DLD1 (cell line): ENCODE measurements around the gene LAMB1.
"Not testable (repeated sequence)": the region's sequence is repeated elsewhere in the genome, so short reads cannot be mapped to it uniquely, and the experiment has no call there.

Source experiments
- in situ Hi-C: cut with HindIII; loops from 2 replicates; pipeline ENCODE4 v1.10.0; 2017; ENCODE audit warnings: low sequenced_read_pairs

Gene LAMB1

DNA sequence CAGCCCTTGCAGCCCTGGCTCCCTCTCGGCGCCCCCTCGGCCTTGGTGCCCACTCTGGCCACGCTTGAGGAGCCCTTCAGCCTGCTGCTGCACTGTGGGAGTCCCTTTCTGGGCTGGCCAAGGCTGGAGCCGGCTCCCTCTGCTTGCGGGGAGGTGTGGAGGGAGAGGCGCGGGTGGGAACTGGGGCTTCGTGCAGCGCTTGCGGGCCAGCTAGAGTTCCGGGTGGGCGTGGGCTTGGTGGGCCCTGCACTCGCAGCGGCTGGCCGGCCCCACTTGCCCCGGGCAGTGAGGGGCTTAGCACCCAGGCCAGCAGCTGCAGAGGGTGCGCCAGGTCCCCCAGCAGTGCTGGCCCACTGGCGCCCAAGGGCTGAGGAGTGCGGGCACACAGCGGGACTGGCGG lies 115.1 kb downstream of the LAMB1 start:
- in situ Hi-C loops = not testable (repeated sequence)

DNA sequence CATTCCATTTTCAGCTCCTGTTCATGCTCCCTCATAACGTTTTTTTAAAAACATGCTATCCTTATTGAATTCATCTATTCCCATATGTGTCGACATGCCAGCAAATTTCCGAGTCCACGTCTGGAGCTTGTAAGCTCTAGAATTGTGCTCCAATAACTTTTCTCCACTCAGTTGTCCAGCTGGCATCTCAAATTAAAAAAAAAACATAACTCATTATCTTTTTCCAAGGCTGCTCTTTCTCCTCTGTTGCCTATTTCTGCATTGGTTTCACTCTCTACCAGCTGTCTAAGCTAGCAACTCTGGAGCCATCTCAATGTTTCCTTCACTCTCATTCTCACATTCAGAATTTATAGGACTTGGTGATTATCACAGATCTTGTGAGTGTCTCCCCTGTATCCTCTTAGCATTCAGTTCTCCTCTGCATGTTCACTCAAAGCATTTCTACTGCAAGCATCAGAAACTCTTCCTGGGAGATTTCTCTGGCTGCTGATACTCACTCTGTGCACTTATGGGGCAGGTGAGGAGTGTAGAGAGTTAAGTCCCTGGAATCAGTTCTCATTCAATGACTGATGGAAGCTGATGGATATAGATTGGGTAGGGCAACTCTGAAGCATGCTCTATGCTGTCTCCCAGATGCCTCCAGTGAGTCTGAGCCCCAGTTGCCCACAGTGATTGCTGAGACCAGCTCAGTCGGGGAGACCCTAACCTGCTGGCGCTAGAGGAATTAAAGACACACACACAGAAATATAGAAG lies 118.7 kb downstream of the LAMB1 start:
- in situ Hi-C loops = no loop called here

- in situ Hi-C loops = no loop called here
Observed at GRCh38 chr7:107882766-107883165, 120.2 kb downstream of the LAMB1 start.

DNA sequence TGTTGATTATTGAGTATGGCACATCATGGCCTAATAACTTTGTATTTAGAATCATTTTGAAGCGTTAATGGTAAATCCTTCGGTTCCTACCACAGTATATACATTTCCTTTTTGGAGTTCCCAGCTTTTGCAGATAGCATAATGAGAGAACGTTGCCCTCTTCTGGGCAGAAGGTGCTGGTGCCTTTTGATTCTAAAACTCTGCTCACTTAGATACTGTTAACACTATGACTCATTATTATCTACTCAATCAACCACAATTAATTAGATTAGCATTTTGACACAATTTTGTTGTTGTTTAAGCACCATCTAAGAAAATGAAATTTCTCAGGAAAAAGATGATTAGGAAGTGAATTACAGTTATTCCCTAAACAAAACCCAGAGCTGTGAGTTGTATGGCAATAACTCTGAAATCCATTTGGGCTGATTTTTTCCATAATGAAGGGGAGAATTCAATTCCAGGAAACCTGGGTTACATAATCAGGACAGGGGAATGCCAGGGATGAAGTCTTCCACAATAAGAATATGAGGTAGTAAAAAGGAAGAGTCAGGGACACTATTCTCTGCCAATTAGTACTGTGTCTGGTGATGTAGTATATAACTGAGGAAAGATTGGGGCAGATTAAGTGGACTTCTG lies 123.4 kb downstream of the LAMB1 start:
- in situ Hi-C loops = no loop called here

DNA sequence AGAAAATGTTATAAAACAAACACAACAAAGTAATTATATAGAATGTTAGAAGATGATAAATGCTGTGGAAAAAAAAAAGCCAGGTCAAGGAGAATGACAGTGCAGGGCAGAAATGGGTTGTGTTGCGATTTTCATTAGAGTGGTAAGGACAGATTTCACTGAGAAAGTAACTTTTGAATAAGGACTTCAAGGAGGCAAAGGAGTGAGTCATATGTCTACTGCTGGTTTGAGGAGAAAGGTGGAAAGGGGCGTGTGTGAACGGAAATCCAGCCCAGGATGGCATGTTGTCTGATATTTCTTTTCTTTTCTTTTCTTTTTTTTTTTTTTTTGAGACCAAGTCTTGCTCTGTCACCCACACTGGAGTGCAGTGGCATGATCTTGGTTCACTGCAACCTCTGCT lies 124.3 kb downstream of the LAMB1 start:
- in situ Hi-C loops = no loop called here

GRCh38 chr7:107877731-107878382 lies 125.1 kb downstream of the LAMB1 start:
- in situ Hi-C loops = no loop called here

DNA sequence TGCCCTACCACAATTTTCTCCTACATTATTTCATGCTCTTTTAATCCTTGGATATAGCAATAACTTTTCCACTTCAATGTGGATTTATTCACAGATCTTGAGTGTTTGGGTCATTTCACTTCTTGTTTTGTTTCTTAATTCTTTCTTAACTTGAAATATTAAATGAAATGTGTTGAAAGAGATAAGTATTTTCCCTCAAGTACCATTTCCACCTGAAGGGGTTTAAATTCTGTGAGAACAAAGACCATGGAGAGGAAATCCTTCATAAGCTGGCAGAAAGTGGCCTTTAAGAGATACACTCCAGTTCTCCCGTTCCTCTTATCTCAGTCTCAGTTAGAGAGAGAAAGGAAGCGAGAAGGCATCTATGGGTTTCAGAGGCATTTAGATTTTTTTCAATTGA lies 126.0 kb downstream of the LAMB1 start:
- in situ Hi-C loops = no loop called here

DNA sequence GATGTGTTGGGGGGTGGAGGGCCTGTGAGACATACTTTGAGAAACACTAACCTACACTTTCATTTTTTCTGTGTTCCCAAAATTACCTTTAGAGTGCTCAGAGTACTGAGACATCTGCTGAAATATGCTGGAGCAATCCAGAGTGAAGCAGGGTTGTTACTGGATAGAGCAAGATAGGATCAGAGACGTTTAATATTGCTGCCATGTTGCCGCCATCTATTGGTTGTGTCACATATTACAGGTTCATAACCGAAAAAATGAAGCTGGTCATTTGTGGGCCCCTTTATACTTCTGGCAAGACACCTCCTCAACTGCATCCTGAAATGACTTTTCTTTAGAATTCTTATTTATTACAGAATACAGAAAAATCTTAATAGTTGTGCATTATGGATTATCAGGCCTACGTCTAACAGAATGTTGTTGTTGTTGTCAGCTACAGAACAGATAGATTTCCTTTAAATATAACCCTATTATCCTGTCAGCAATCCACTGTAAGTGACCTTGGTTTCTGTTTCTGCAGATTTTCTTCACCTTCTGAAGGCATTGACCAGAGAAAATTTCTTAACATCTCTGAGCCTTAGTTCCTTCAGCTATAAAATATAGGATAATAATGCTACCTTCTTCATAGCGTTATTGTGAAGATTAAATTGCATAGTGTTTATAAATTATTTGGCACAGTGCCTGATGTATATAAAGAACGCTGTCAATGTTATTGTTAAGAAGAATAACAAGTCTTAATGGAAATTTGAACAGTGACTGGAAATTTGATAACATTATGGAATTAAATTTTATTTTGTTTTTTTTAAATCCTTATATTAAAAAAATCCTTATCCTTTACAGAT lies 128.1 kb downstream of the LAMB1 start:
- in situ Hi-C loops = no loop called here

- in situ Hi-C loops = no loop called here
Observed at GRCh38 chr7:107874111-107874510, 128.8 kb downstream of the LAMB1 start.
